ENCODE measurements around the gene LCP1.
"Not testable (repeated sequence)": the region's sequence is repeated elsewhere in the genome, so short reads cannot be mapped to it uniquely, and the experiment has no call there.

Gene LCP1, protein sequence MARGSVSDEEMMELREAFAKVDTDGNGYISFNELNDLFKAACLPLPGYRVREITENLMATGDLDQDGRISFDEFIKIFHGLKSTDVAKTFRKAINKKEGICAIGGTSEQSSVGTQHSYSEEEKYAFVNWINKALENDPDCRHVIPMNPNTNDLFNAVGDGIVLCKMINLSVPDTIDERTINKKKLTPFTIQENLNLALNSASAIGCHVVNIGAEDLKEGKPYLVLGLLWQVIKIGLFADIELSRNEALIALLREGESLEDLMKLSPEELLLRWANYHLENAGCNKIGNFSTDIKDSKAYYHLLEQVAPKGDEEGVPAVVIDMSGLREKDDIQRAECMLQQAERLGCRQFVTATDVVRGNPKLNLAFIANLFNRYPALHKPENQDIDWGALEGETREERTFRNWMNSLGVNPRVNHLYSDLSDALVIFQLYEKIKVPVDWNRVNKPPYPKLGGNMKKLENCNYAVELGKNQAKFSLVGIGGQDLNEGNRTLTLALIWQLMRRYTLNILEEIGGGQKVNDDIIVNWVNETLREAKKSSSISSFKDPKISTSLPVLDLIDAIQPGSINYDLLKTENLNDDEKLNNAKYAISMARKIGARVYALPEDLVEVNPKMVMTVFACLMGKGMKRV

DNA sequence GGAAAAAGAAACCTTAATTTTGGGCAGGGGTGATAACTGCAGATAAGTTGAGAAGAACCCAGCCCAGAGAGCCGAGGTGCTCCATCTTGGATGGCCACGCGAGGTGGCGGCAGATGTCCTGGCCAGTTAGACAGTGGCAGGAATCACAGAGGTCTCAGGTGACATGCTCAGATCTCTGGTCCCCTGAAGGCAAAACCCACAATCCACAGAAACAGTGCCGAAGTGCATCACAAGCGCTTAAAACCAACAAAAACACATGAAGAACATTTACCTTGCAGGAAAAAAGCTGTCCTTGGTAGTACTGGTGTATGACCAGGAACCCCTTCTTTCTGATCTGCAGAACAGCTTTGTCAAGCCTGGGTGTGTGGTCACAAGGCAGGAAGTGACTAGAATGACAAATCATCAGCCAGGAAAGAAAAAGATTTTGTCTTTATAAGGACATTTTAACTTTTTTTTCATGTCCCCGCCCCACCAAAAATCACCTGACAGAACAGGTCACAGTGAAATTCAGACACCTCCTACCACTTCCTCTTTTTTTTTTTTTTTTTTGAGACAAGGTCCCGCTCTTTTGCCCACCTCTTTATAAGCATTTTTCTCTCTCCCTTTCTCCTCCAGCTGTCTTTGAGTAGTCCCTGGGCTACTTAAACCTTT is at the start of gene LCP1:
Gene LCP1 (minus strand): TSS at position 338 of the 651 bp plus-strand sequence. CDS start 22,515 bp downstream, outside the sequence.
- no peak for DNase-seq

GRCh38 chr13:46229251-46229650 is 47.3 kb upstream of the LCP1 start:
- DNase-seq: no peak

- not testable (repeated sequence) for DNase-seq
These were observed 38.3 kb upstream of the LCP1 start for GRCh38 chr13:46220234-46220633.

DNA sequence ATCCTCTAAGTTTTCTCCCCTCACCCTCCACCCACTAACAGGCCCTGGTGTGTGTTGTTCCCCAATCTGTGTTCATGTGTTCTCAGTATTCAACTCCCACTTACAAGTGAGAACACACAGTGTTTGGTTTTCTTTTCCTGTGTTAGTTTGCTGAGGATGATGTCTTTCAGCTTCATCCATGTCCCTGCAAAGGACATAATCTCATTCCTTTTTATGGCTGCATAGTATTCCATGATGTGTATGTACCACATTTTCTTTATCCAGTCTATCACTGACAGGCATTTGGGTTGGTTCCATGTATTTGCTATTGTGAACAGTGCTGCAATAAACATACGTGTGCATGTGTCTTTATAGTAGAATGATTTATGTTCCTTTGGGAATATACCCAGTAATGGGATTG is 32.8 kb upstream of the LCP1 start:
- DNase-seq: not testable (repeated sequence)

GRCh38 chr13:46213242-46213641 is 31.3 kb upstream of the LCP1 start:
- DNase-seq: no peak

DNA sequence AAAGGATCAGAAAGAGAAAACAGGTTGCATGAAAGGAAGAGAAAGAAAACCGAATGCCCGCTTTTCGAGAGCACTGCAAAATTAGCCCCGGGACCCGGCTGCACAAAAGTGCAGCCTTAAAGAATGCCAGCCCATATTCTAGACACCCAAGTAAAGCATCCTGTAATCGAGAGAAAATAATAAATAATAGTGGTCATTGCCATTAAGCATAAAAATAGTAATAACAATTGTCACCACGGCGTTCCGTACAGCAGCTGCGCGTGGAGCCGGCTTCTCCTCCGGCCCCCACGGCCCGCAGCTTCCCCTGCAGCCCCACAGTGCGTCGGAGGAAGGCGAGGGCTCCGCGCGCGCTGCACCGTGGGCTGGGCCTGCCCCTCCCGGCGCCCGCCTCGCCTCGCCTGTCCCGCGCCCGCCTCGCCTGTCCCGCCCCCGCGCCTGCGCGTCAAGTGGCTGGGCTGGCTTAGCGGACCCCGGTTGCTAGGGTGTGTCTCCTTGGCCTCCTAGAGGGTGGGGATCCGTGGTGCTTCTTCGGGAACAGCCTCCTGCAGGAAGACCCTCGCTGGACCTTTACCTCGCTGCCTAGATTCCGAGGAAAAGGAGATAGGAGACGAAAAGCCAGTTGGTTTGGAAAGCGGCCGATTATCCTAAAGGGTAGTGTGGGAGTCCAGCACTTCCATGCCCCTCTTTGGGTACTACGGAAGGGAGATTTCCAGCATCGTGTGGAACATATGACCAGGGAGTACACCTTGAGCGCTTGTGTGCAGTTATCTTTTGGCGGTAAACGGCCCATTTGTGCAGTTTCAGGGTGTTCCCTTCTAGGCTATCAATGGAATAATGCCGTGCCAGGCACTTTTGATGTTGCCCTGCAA is 29.7 kb upstream of the LCP1 start, which contains the start of gene LRRC63:
Gene LRRC63 (plus strand): TSS at position 446 of the 869 bp plus-strand sequence. CDS start 1,107 bp downstream, outside the sequence.
- peak; percentile 79 for DNase-seq

DNA sequence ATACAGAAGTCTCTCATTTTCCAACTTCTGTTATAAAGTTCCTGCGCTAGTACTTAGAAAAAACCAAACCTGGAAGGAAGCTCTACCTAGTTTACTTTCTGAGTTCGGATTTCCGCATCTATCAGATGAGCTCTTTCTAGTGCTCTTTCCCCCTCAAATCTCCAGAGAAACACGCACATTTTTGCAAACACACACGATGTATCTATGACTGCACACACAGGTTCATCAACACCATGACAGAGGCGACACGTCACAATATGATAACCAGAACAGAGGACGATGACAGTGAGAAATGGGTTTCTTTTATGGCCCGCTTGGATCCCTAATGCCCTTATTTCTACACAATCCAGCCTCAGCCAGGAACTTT is 29.1 kb upstream of the LCP1 start:
- DNase-seq: no peak

DNA sequence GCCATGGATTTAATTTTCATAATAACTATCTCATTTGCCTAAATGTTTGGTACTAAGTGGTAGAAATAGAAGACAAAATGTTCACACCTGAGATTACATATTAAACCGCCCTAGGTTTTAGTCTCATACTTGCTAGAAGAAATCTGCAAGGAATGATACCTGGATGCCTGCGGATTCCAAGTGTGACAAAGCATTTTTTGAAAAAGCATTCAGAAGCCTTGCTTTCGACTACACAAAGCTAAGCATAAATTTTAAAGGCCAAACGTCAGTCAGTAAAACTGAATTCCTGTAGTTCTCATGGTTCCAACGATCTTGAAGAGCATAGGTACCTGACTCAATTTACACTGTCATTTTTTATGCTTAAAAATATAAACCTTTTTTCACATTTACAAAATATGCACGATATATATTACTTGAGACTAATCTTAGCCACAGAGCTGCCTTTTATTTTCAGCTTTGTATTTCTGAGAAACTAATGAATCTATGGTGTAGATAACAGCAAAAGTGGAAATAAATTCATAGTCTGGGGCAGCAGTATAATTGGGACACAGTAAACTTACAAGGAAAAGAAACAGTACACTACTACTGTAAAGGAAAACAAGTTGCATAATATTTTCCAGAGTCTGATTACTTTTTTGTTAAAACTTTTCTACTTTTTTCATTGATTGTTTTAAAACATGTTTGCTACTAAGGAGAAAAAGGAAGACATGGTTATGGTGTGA is 28.5 kb upstream of the LCP1 start:
- no peak for DNase-seq

GRCh38 chr13:46207828-46208227 is 25.9 kb upstream of the LCP1 start:
- no peak for DNase-seq

DNA sequence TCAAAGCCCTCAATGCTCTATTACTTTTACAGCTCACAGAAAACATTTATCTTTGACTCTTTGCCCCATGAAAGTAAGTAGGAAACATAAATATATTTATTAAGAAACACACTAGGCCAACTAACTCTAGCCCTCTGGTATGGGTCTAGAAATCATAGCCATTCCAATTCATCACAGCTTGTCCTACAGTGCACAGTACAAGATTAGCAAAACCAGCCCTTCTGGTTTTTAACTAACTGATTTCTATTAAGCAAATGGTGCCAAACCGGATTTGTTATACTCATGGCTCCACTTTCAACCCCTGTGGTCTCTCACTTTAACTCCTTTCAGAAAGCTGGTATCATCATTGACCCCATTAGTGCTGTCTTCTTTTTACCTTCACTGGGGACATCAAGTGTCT is 24.2 kb upstream of the LCP1 start:
- no peak for DNase-seq

GRCh38 chr13:46202966-46203365 is 21.0 kb upstream of the LCP1 start:
- DNase-seq: no peak

GRCh38 chr13:46202188-46202795 is 20.3 kb upstream of the LCP1 start:
- DNase-seq: no peak

- no peak for DNase-seq
These were observed 16.8 kb upstream of the LCP1 start for GRCh38 chr13:46198696-46199193.

- DNase-seq: no peak
These were observed 15.5 kb upstream of the LCP1 start for GRCh38 chr13:46197299-46198048.

GRCh38 chr13:46195016-46195415 is 13.0 kb upstream of the LCP1 start:
- DNase-seq: no peak

DNA sequence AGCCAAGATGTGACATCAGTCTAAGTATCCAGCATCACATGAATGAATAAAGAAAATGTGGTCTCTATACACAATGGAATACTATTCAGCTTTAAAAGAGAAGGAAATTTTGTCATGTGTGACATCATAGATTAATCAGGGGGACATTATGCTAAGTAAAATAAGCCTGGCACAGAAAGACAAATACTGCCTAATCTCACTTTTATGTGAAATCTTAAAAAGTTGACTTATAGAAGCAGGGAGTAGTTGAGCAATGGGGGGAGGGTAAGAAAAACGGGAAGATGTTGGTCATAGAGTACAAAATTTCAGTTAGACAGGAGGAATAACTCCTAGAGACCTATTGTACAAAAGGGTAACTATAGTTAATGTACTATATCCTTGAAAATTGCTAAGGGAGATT is 10.4 kb upstream of the LCP1 start:
- DNase-seq: no peak

GRCh38 chr13:46185634-46186033 is 3.7 kb upstream of the LCP1 start:
- DNase-seq: no peak

GRCh38 chr13:46184277-46184699 is 2.3 kb upstream of the LCP1 start:
- no peak for DNase-seq

GRCh38 chr13:46183018-46183946 is 1.3 kb upstream of the LCP1 start:
- no peak for DNase-seq

- no peak for DNase-seq
These were observed 507 bp upstream of the LCP1 start for GRCh38 chr13:46182491-46182877.

All from left hindlimb (tissue), 1 donor.